ENCODE data around the gene KBTBD4. TPM values are rescaled to one million over a fixed set of nuclear protein-coding genes. Genes with fewer than 3 reads are reported as not detected.
A peak's percentile ranks its signal among the peaks of the same experiment; 100 is the strongest.
"Not testable (repeated sequence)": the region's sequence is repeated elsewhere in the genome, so short reads cannot be mapped to it uniquely, and the experiment has no call there.

Gene KBTBD4
- total RNA-seq, 1 donor from 2014 or later, result 20.4 TPM

GRCh38 chr11:47527186-47527585, 51.6 kb downstream of the KBTBD4 start:
- peaks cover 52% of the 10 kb centered on the region for H3K4me1 Mint-ChIP-seq
- peaks cover 25% of the 10 kb centered on the region for H3K36me3 Mint-ChIP-seq (ENCODE audit: low read depth)
- H3K4me3 Mint-ChIP-seq, result no peak overlapping the region
- intact Hi-C loops (cut with micrococcal nuclease), result no loop called here
- ATAC-seq (ENCODE audit: low read depth) (no peak), DNase-seq (no peak)
- ChIA-PET POLR2A (no interaction called here), CTCF (no interaction called here)
- H3K9me3 Mint-ChIP-seq, result no peaks in the 10 kb centered on the region
- no peak for TF ChIP-seq CTCF (IDR thresholded peaks at IDR 0.05)
- no peak overlapping the region for H3K27ac Mint-ChIP-seq
- H3K27me3 Mint-ChIP-seq, result no peaks in the 10 kb centered on the region

GRCh38 chr11:47526032-47526431, 52.7 kb downstream of the KBTBD4 start:
- peaks cover 23% of the 10 kb centered on the region for H3K36me3 Mint-ChIP-seq (ENCODE audit: low read depth)
- peaks cover 59% of the 10 kb centered on the region for H3K4me1 Mint-ChIP-seq
- CTCF ChIA-PET, result not testable (repeated sequence)

GRCh38 chr11:47524291-47524874, 54.4 kb downstream of the KBTBD4 start:
- TF ChIP-seq CTCF (IDR thresholded peaks at IDR 0.05), result no peak
- Mint-ChIP-seq H3K4me3 (peak overlapping the region; percentile 65), H3K4me1 (peaks cover 62% of the 10 kb centered on the region), H3K27ac (peak overlapping the region; percentile 85), H3K36me3 (ENCODE audit: low read depth) (peaks cover 19% of the 10 kb centered on the region), H3K9me3 (no peaks in the 10 kb centered on the region), H3K27me3 (no peaks in the 10 kb centered on the region)
- intact Hi-C loops (cut with micrococcal nuclease), result loop anchor here (1.0 kb wide), 1 partner anchor 9 kb away; no protein-coding TSS in a partner anchor
- no peak for DNase-seq
- peak; percentile 13 for ATAC-seq (ENCODE audit: low read depth)
- ChIA-PET CTCF (no interaction called here), POLR2A (interaction anchor here (1.2 to 1.5 kb wide), 2 partner anchors 29 to 54 kb away, joined by 3 to 5 read pairs; partner anchors contain the start of gene CELF1)

More at GRCh38 chr11:47526032-47526431, 52.7 kb downstream of the KBTBD4 start:
- intact Hi-C loops (cut with micrococcal nuclease); H3K4me3 Mint-ChIP-seq; ATAC-seq (ENCODE audit: low read depth); DNase-seq; H3K9me3 Mint-ChIP-seq; H3K27me3 Mint-ChIP-seq: not testable (repeated sequence)
- H3K27ac Mint-ChIP-seq, result peak overlapping the region; percentile 82
- POLR2A ChIA-PET, result interaction anchor here (0.6 to 1.0 kb wide), 4 partner anchors 9 to 132 kb away, joined by 3 to 15 read pairs (median 4); no protein-coding TSS in a partner anchor

- peaks cover 68% of the 10 kb centered on the region for H3K4me1 Mint-ChIP-seq
- intact Hi-C loops (cut with micrococcal nuclease), result loop anchor here (1.0 kb wide), 1 partner anchor 8 kb away; no protein-coding TSS in a partner anchor
- DNase-seq (no peak), ATAC-seq (ENCODE audit: low read depth) (peak; percentile 80)
- H3K9me3 Mint-ChIP-seq, result no peaks in the 10 kb centered on the region
- peak overlapping the region; percentile 65 for H3K4me3 Mint-ChIP-seq
- no peaks in the 10 kb centered on the region for H3K27me3 Mint-ChIP-seq
- no peak for TF ChIP-seq CTCF (IDR thresholded peaks at IDR 0.05)
- H3K27ac Mint-ChIP-seq, result peak overlapping the region; percentile 85
- POLR2A ChIA-PET, result interaction anchor here (0.6 to 1.2 kb wide), 3 partner anchors 10 to 55 kb away, joined by 3 to 6 read pairs (median 4); no protein-coding TSS in a partner anchor
- CTCF ChIA-PET, result no interaction called here
- peaks cover 22% of the 10 kb centered on the region for H3K36me3 Mint-ChIP-seq (ENCODE audit: low read depth)
These were observed 55.1 kb downstream of the KBTBD4 start for GRCh38 chr11:47523490-47524225.

Other genes starting within 250 kb of the KBTBD4 start
- gene MYBPC3, start 226.3 kb downstream of the KBTBD4 start, total RNA-seq, result 0.46 and 0.69 TPM in 2 replicates
- gene SPI1, start 200.4 kb downstream of the KBTBD4 start, total RNA-seq, result 63.9 and 68.8 TPM in 2 replicates
- gene SLC39A13, start 170.4 kb downstream of the KBTBD4 start, total RNA-seq, result 27.5 and 28.2 TPM in 2 replicates
- gene PSMC3, start 152.5 kb downstream of the KBTBD4 start, total RNA-seq, result 101 and 126 TPM in 2 replicates
- gene RAPSN, start 129.8 kb downstream of the KBTBD4 start, total RNA-seq, result 1.1 and 3.5 TPM in 2 replicates
- 129 and 136 TPM in 2 replicates for gene CELF1, start 25.8 kb downstream of the KBTBD4 start, total RNA-seq
- 27.1 and 32.8 TPM in 2 replicates for gene PTPMT1, start 13.4 kb downstream of the KBTBD4 start, total RNA-seq
- 95.9 and 102 TPM in 2 replicates for gene NDUFS3, start 104 bp upstream of the KBTBD4 start, total RNA-seq
- gene FAM180B, start 7.7 kb upstream of the KBTBD4 start, total RNA-seq, result 0.16 TPM in 1 of 2 replicates, not detected in the other
- gene C1QTNF4, start 15.4 kb upstream of the KBTBD4 start, total RNA-seq, result not detected in 2 replicates
- 73.3 and 81.7 TPM in 2 replicates for gene MTCH2, start 63.6 kb upstream of the KBTBD4 start, total RNA-seq
- 7.0 and 8.2 TPM in 2 replicates for gene AGBL2, start 136.4 kb upstream of the KBTBD4 start, total RNA-seq
- gene FNBP4, start 188.4 kb upstream of the KBTBD4 start, total RNA-seq, result 204 and 233 TPM in 2 replicates